Lower leg skin (tissue), 3 donors: ENCODE results near the gene U2AF1.
"Not testable (repeated sequence)": the region's sequence is repeated elsewhere in the genome, so short reads cannot be mapped to it uniquely, and the experiment has no call there.

Source experiments
- POLR2A ChIP-seq, 2 donors: fragments of 450-650 bp; IDR thresholded peaks; one replicate each; pipeline ENCODE4 v1.6.1; 2016 to 2017; ENCODE audit warnings: antibody characterized with exemption in 2 of 2, mild to moderate bottlenecking in 1 of 2, moderate library complexity in 1 of 2
- TF ChIP-seq, protein P1 (sequence below), 3 donors: fragments of 450-650 bp; IDR thresholded peaks; one replicate each; pipeline ENCODE4 v1.5.1; 2016; ENCODE audit warnings: antibody characterized with exemption in 3 of 3, mild to moderate bottlenecking in 3 of 3, moderate library complexity in 2 of 3

GRCh38 chr21:43102281-43102680 is 5.1 kb downstream of the U2AF1 start:
- TF ChIP-seq, protein P1, sequence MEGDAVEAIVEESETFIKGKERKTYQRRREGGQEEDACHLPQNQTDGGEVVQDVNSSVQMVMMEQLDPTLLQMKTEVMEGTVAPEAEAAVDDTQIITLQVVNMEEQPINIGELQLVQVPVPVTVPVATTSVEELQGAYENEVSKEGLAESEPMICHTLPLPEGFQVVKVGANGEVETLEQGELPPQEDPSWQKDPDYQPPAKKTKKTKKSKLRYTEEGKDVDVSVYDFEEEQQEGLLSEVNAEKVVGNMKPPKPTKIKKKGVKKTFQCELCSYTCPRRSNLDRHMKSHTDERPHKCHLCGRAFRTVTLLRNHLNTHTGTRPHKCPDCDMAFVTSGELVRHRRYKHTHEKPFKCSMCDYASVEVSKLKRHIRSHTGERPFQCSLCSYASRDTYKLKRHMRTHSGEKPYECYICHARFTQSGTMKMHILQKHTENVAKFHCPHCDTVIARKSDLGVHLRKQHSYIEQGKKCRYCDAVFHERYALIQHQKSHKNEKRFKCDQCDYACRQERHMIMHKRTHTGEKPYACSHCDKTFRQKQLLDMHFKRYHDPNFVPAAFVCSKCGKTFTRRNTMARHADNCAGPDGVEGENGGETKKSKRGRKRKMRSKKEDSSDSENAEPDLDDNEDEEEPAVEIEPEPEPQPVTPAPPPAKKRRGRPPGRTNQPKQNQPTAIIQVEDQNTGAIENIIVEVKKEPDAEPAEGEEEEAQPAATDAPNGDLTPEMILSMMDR (IDR thresholded peaks at IDR 0.05): not testable (repeated sequence)
- TF ChIP-seq POLR2A (IDR thresholded peaks at IDR 0.05): not testable (repeated sequence)
